DND-41 (cell line): ENCODE results near the gene RAB8A.

Experiments used
- ATAC-seq: fragments of 200-7000 bp; cut with Tn5 transposase; 3 replicates; pipeline ENCODE4 v1.9.1; 2021; ENCODE audit warnings: low read depth; ENCODE audit not compliant: insufficient read depth
- DNase-seq: peaks from one replicate; pipeline ENCODE4 v3.0.0-alpha.2; 2020
- H2AFZ ChIP-seq: 2 replicates; pipeline ENCODE4 v1.6.0; 2012; ENCODE audit warnings: low read depth, low read length
- H3K27ac ChIP-seq: 2 replicates; pipeline ENCODE4 v1.5.1; 2012; ENCODE audit warnings: low read length, inconsistent platforms
- H3K27me3 ChIP-seq: fragments of 200-600 bp; sonication (generic); 2 replicates; pipeline ENCODE4 v1.6.0; 2012; ENCODE audit warnings: low read length, mild to moderate bottlenecking, inconsistent platforms; ENCODE audit not compliant: insufficient read depth, poor library complexity
- H3K36me3 ChIP-seq: 2 replicates; pipeline ENCODE4 v1.5.1; 2012; ENCODE audit warnings: low read length, inconsistent platforms; ENCODE audit not compliant: insufficient read depth
- H3K4me1 ChIP-seq: 2 replicates; pipeline ENCODE4 v1.5.1; 2012; ENCODE audit warnings: mild to moderate bottlenecking, low read length; ENCODE audit not compliant: insufficient read depth
- H3K4me2 ChIP-seq: 2 replicates; pipeline ENCODE4 v1.6.0; 2012; ENCODE audit warnings: mild to moderate bottlenecking, moderate library complexity, low read length, inconsistent platforms; ENCODE audit not compliant: insufficient read depth
- H3K4me3 ChIP-seq, 2 experiments: fragments of 200-600 bp in 1 of 2; shearing (Covaris generic) in 1 of 2; 2 replicates each; pipeline ENCODE4 v1.5.1; 2012 to 2016; ENCODE audit warnings: inconsistent platforms in 2 of 2, low read length in 2 of 2, mild to moderate bottlenecking in 2 of 2, low read depth in 1 of 2, moderate library complexity in 1 of 2
- H3K79me2 ChIP-seq: 2 replicates; pipeline ENCODE4 v1.6.0; 2012; ENCODE audit warnings: low read length, inconsistent platforms; ENCODE audit not compliant: insufficient read depth
- H3K9ac ChIP-seq: 2 replicates; pipeline ENCODE4 v1.6.0; 2012; ENCODE audit warnings: low read depth, mild to moderate bottlenecking, inconsistent platforms, low read length, moderate library complexity
- H3K9me3 ChIP-seq: 2 replicates; pipeline ENCODE4 v1.5.1; 2012; ENCODE audit warnings: low read length, moderate library complexity, mild to moderate bottlenecking, inconsistent platforms; ENCODE audit not compliant: insufficient read depth, severe bottlenecking
- H4K20me1 ChIP-seq: 2 replicates; pipeline ENCODE4 v1.6.0; 2012; ENCODE audit warnings: low read length; ENCODE audit not compliant: insufficient read depth
- CTCF ChIP-seq: IDR thresholded peaks from 2 replicates; pipeline ENCODE4 v1.5.1; 2012; ENCODE audit warnings: borderline replicate concordance, low read length, moderate library complexity, mild to moderate bottlenecking; ENCODE audit not compliant: poor library complexity, severe bottlenecking; ENCODE audit errors: extremely low read depth
- EZH2 ChIP-seq: IDR thresholded peaks from 3 replicates; pipeline ENCODE4 v1.6.1; 2012; ENCODE audit warnings: borderline replicate concordance, low read depth, mild to moderate bottlenecking, moderate library complexity, low read length, inconsistent platforms; ENCODE audit not compliant: severe bottlenecking

The RAB8A gene

GRCh38 chr19:16071072-16071691 is 40.5 kb upstream of the RAB8A start:
- Histone ChIP-seq H3K27me3 (no peaks in the 10 kb centered on the region), H4K20me1 (peaks cover 4% of the 10 kb centered on the region; the same call in 1 of the 2 replicates), H3K9ac (no peak overlapping the region), H3K27ac (no peak overlapping the region), H3K4me3 (no peak overlapping the region), H3K9me3 (no peaks in the 10 kb centered on the region), H2AFZ (no peak overlapping the region), H3K79me2 (no peaks in the 10 kb centered on the region), H3K36me3 (no peaks in the 10 kb centered on the region), H3K4me2 (no peak overlapping the region), H3K4me1 (peaks cover 7% of the 10 kb centered on the region)
- ATAC-seq (no peak), DNase-seq (no peak)
- no peak for TF ChIP-seq EZH2
- TF ChIP-seq CTCF, result no peak

GRCh38 chr19:16073481-16073880 is 38.2 kb upstream of the RAB8A start:
- Histone ChIP-seq H3K27ac (no peak overlapping the region), H2AFZ (no peak overlapping the region), H3K36me3 (peaks cover 4% of the 10 kb centered on the region; the same call in 1 of the 2 replicates), H3K4me2 (no peak overlapping the region), H3K4me1 (peaks cover 19% of the 10 kb centered on the region), H3K79me2 (peaks cover 17% of the 10 kb centered on the region), H3K9ac (no peak overlapping the region), H3K4me3 (no peak overlapping the region), H3K27me3 (no peaks in the 10 kb centered on the region), H3K9me3 (no peaks in the 10 kb centered on the region), H4K20me1 (peaks cover 4% of the 10 kb centered on the region; the same call in 1 of the 2 replicates)
- no peak for DNase-seq
- TF ChIP-seq EZH2 (no peak), CTCF (no peak)
- ATAC-seq, result no peak

- H3K27ac ChIP-seq, result no peak overlapping the region
These were observed 37.7 kb upstream of the RAB8A start for GRCh38 chr19:16073988-16074387.

More at GRCh38 chr19:16073988-16074387, 37.7 kb upstream of the RAB8A start:
- H3K9ac ChIP-seq, result no peak overlapping the region
- H3K27me3 ChIP-seq, result no peaks in the 10 kb centered on the region
- H3K4me3 ChIP-seq, result no peak overlapping the region
- no peak overlapping the region for H2AFZ ChIP-seq
- H3K4me2 ChIP-seq, result no peak overlapping the region
- H4K20me1 ChIP-seq, result peaks cover 4% of the 10 kb centered on the region
- no peaks in the 10 kb centered on the region for H3K9me3 ChIP-seq
- no peak for TF ChIP-seq EZH2
- TF ChIP-seq CTCF, result no peak
- H3K4me1 ChIP-seq, result peaks cover 22% of the 10 kb centered on the region
- DNase-seq, result no peak
- peaks cover 19% of the 10 kb centered on the region for H3K79me2 ChIP-seq
- no peak for ATAC-seq
- peaks cover 4% of the 10 kb centered on the region; the same call in 1 of the 2 replicates for H3K36me3 ChIP-seq
